Measurements from ENCODE around the gene GCKR.
"Not testable (repeated sequence)": the region's sequence is repeated elsewhere in the genome, so short reads cannot be mapped to it uniquely, and the experiment has no call there.

DNA sequence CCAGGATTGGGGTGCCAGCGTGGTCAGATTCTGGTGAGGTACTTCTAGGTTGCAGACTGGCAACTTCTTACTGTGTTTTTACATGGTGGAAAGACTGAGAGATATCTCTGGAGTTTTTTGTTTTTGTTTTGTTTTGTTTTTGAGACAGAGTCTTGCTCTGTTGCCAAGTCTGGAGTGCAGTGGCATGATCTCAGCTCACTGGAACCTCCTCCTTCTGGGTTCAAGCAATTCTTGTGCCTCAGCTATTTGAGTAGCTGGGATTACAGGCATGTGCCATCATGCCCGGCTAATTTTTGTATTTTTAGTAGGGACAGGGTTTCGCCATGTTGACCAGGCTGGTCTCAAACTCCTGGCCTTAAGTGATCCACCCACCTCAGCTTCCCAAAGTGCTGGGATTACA lies 57.8 kb downstream of the GCKR start:
- TF ChIP-seq, protein P1, sequence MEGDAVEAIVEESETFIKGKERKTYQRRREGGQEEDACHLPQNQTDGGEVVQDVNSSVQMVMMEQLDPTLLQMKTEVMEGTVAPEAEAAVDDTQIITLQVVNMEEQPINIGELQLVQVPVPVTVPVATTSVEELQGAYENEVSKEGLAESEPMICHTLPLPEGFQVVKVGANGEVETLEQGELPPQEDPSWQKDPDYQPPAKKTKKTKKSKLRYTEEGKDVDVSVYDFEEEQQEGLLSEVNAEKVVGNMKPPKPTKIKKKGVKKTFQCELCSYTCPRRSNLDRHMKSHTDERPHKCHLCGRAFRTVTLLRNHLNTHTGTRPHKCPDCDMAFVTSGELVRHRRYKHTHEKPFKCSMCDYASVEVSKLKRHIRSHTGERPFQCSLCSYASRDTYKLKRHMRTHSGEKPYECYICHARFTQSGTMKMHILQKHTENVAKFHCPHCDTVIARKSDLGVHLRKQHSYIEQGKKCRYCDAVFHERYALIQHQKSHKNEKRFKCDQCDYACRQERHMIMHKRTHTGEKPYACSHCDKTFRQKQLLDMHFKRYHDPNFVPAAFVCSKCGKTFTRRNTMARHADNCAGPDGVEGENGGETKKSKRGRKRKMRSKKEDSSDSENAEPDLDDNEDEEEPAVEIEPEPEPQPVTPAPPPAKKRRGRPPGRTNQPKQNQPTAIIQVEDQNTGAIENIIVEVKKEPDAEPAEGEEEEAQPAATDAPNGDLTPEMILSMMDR (IDR thresholded peaks at IDR 0.05): not testable (repeated sequence)
- TF ChIP-seq POLR2A (IDR thresholded peaks at IDR 0.05): not testable (repeated sequence)
